ENCODE measurements around the gene MFAP5.

MFAP5 gene, protein sequence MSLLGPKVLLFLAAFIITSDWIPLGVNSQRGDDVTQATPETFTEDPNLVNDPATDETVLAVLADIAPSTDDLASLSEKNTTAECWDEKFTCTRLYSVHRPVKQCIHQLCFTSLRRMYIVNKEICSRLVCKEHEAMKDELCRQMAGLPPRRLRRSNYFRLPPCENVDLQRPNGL

DNA sequence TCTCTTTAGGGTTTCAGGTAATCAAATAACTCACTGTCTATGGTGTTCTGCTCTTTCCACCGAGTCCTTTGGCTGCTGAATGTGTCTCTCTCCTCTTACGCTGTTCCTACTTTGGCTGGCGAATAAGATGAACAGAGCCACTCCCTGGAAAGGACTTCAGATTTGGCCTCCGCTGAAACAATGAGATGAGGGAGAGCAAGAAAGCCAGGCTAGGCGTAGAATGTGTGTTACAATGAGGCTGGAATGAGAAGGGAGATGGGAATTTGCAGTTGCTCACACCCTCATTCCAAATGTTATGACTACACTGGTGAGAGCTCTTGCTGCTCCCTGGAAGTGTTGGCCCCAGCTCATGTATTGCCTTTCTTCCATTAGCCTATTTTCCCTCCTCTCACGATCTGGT lies at the start of gene MFAP5:
TSS of gene MFAP5 (minus strand) at position 234 of the 400 bp plus-strand sequence. CDS start 722 bp downstream, outside the sequence.
- DNase-seq: no peak

DNA sequence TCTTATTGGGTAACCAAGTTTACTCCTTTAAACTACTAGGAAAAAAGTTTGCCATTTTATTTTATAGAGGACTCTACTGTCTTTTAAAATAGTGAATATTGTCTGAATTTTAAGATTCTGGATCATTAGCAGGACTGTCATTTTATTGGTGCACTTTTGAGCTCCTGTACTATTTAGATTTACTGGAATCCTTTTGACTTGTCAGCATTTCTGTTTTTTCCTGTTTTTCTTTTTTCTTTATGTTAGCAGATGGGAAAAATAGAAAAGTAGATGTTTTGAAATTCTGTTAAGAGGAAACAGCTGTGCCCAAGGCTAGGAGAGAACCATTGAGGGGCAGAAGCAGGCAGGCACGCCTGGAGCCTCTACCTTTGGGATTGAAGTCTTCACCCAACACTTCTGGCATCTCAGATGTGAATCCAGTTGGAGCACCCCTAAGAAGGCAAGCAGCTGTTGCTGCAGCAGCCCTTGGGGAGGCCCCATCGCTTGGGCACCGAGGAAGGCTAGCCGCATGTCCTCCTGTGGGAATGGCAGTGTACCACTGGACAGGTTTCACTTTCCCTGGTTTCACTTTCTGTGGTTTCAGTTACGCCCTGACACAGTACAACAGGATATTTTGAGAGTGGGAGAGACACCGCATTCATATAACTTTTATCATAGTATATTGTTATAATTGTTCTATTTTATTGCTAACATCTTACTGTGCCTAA lies 46.7 kb upstream of the MFAP5 start:
- no peak for DNase-seq

DNA sequence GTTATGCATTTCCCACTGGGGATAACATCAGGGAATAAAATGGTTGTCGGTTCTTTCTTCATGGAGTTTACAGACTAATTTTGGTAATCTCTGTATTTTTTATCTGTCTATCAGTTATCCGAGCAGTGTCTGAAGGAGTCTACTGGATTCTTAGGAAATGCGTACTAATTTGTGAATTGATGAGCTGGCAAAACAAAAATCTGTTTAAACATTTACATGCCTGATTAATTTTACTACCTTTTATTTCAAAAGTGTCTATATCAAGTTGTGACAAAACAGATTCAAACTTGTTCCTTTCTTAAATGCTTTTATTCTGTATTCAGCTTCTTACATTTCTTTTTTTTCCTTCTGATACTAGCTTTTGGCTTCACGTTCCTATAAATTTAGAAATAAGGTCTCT lies 39.5 kb upstream of the MFAP5 start:
- no peak for DNase-seq

DNA sequence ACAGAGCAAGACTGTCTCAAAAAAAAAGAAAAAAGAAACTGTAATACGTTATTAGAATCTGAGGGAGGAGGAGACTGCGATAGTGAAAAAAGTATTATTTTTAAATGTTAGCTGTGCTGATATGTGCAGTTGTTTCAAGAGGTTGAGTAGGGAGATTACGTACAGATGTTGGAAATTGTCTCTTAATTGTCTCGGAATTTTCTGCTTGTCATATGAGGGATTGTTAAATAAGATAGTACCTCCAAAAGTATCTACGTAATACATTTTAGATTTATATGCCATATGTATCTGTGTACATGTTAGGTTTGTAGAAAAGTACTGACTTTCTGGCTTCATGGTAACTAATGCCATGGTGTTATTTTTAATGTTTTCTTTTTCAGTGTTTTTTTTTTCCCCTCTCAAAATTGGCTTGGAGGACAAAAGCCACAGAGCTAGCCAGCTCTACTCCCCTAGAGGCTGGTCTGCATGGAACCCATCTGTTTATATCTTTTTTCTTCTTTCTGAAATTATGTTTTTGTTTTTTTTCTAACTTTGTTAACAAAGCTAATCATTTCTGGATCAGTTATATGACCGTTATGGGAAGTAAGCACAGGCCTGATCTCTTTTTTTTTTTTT lies 38.5 kb upstream of the MFAP5 start:
- DNase-seq: no peak

DNA sequence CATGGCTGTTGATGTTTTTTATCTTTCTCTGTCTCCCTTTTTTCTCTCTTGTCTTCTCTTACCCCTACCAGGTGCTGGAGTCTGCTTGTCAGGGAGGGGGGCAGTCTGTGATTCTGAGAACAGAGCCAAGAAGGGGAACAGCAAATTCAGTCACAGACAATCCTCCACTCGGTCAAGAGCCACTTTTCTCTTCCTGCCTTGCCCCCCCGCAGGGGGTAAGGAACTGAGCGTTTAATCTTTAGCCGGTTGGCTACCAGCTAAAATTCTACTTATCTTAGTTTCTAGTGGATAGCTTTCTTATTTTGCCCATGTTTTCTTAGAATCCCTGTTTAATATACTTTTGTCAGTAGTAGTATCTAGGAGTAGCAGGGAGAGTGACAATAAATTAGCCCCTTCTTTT lies 37.1 kb upstream of the MFAP5 start:
- no peak for DNase-seq

DNA sequence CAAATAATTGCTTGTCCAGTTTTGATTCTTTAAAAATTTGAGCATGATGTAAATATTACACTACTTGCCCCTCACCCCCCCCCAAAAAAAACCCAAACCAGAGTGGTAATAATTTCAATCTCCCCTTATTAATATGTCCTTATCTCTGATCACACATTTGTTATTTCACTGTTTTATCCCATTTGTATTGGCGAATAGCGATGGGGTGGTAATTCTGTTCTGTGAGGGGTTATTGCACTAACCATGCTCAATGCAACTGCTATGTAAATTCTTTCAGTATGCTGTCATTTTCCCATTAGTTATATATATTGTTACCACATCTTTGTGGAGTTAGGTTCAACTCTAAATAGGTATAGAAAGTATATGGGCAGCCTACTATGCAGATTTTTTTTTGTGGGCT lies 36.3 kb upstream of the MFAP5 start:
- no peak for DNase-seq

DNA sequence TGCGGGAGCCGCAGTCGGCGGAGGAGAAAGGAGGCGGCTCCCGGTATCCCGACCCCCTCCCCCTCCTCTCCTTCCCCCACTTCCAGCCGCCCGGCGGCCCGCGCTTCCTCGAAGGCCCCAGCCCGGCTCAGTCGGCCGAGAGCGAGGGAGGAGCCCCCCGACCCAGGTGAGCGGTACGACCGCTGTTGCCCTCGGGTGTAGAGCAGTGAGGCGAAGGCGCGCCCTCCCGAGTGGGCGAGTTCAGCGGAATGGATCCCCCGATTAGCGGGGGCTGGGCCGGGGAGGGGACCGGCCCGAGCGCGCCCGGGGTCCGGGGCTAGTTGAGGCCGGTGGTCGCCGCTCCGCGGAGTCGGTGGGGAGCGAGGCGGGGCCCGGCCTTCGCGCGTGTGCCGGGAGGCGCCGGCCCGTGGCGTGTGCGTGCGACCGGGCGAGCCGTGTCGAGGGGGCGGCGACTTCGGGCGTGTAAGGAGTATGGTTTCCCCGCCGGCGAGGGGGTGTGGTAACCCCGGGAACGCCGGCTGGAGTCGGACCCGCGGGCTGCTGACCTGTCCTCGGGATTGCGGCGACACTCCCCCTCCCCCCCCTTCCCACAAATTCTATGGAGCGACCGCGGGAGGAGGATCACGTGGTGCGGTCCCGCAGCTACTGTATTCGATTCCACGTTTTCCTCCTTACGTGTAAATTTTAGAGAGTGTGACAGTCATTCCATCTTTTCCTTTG lies 35.7 kb upstream of the MFAP5 start:
- no peak for DNase-seq

DNA sequence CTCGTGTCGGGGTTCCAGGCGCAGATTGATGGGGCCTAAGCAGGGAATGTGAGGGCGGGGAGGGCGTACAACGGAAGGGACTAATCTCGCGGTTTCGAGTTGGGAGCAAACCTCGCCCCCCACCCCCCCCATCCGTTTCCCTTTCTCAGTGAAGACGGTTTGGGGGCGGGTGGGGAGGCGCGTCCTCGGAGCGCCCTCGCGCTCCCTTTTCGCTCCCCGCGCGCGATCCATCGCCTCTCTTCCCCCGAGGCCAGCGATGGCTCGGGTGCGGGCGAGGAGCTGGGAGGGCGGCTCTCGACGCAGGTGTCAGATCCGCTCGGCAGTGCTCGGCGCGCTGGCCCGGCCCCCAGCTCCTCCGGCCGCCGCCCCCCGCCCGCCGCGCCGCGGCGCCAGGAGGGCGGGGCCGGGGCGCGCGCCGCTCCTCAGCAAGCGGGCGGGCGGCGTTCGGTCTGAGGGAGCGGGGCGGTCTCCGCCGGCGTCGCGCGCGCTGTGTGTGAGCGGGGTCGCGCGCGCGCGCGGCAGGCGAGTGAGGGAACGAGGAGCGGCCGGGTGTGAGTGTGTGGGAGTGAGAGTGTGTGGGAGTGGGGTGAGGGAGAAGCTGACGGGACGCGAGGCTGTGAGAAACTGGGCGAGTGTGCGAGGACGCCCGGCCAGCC lies 35.0 kb upstream of the MFAP5 start, which contains the start of gene RIMKLB:
TSS of gene RIMKLB (plus strand) at position 516 of the 656 bp plus-strand sequence. CDS start 15,876 bp downstream, outside the sequence.
- DNase-seq: peak; percentile 44

DNA sequence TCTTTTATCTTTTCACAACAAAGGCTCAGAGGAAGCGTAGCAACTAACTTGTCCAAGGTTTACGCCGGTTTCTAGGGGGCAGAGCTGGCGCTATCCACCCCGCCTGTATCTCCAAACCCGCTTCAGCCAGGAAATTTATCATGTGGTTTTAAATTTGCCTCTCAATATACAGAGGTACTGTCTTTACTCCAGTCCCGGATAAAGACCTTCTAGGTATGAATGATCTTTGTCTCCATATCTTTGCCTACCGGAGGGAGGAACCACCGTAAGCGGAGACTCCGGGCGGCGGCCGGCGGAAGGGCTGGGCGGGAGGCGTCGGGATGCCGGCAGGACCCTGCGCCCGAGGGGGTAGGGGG lies 34.5 kb upstream of the MFAP5 start:
- peak; percentile 44 for DNase-seq

DNA sequence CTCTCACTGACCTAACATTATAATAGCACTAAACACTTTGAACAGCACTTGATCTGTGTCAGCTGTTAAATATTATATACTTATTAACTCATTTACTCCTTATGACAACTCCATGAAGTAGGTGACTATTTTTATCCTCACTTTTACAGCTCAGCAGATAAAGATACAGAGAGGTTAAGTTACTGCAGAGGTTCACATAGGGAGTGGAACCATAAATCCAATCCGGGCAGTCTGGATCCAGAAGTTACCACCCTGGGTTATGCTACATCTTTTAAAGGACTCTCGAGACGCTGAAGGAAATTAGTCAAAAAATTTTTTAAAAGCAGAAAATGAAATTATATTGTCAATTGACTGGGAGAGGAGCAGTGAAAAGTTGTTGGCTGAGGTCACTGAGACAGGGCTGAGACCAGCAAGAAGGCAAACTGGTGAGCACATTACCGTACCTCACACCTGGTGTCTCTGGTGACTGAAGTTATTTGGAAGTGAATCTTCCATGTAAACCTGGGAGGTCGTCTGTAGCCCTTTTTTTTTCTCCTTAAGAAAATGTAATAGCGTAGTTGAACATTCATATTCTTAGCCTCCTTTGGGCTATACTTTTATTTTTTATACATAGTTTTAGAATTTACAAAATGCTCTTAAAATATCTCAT lies 33.9 kb upstream of the MFAP5 start:
- no peak for DNase-seq

DNA sequence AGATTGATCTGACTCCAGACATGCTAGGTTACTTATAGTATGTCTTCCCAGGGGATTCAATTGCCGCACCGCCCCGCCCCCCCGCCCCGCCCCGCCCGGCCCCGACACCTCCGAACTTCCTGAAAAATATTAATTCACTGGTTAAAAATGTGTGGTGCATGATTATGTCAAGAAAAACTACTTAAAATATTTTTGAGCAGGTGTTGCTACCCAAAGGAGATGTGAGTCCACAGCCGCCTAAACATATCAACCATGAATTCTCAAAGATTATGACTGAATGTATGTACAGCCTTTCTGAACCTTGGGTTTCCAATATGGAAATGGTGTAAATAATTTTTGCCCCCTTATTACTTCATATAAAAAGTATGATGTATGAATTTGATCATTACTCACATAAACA lies 32.5 kb upstream of the MFAP5 start:
- no peak for DNase-seq

DNA sequence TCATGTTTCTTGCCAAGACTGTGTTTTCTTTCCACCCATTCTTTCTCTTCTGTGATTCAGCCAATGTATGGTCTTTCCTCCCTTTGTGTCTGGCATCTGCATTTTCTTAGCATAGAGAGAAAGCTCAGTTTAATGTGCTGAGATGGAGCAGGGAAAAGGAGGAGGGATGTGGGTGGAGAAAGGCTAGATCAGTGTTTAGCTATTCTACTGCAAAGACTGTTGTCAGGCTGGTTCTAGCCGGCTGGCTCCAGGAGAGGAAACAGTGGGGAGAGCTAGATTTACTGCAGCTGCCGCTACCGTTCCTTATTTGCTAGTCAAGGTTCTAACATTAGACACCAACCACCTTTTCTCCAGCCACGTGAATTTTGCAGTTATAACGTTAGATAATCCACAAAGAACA lies 29.9 kb upstream of the MFAP5 start:
- DNase-seq: peak; percentile 8

DNA sequence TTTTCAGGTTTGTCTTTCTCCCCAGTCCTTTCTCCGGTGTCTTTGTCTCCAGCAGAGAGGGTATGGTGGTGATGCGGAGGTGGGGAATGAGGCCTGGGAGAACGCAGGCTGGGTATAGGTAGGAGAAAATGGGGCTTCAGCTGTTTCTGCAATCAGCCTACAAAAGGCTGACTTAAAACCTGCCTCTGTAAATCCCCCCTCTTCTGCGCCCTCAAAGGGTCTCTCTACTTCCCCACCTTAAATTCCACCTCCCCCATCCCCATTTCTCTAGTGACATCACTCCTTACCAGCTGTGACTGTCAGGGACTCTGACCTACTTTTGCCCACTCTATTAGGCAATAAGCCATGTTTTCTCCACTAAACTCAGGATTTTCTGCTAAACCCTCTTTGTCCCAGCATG lies 27.1 kb upstream of the MFAP5 start:
- no peak for DNase-seq

DNA sequence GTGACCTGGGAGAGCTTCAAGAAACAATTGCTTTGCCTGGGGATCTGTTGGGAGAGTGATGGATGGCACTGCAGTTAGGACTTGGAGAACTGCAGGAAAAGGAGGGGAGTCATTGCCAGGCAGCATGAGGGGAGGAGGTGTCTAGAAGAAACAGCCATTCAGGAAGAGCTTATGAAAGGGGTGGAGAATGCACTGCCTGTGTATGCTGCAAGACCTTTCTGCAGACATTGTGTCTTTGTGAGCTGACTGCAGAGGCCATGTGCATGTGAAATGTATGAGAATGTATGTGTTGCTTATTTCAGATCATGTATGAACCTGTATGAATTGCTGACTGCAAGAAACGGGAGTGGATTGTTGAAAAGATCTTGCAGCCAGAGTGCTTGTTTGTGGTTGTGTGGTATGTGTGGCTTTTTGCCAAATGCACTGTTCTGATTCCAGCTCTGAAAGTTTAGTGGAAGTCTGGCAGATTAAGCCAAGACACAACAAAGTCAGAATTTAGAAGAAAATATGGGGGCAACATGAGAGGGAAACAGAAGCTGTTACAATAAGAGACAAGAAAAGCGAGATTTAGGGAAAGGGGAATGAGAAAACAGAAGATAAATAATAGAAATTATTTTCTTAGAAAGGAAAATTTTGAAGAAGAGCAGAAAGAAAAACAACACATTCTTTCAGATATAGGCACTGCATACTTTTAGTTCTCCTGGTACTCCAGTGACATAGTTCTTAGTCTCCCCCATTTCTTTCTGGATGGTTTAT lies 25.4 kb upstream of the MFAP5 start:
- peak; percentile 46 for DNase-seq

DNA sequence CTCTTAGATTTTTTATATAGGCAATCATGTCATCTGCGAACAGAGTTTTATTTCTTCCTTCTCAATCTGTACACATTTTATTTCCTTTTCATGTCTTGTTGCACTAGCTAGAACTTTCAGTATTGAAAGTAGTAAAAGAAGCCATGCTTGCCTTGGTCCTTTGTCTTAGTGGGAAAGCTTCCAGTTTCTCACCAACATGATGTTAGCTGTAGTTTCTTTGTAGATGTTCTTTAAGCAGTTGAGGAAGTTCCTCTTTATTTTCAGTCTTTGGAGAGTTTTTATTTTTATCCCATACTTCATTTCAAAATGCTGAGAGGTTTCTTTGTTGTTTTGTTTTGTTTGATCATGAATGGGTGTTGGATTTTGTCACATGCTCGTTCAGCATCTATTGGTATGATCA lies 22.4 kb upstream of the MFAP5 start:
- DNase-seq: no peak

DNA sequence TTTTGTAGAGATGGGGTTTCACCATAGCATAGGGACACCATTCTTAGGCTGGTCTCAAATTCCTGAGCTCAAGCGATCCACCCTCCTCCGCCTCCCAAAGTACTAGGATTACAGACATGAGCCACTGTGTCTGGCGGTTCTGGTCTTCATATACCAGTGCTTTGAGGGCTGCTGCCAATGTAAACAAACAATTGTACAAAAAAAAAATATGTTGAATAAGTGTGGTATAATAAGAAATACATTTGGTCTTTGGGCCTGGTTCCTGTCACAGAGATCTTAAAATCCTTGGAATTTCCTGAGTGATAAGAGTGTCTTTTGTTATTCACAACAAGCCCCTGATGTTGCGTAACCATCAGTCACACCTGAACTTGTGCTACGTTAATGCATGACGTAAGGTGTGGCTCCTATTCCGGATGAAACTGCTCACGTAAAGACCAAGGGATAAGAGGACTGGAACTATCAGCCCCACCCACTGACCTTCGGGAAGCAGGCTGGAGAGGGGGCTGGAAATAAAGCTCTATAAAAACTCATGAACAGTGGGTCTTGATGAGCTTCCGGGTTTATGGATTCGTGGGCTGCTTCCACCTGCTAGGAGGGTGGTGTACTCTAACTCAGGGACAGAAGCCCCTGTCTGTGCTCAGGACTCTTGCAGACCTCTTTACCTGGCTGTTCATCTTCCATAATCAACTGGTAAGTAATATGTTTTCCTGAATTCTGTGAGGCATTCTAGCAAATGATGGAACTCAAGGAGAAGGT lies 18.7 kb upstream of the MFAP5 start:
- DNase-seq: no peak

DNA sequence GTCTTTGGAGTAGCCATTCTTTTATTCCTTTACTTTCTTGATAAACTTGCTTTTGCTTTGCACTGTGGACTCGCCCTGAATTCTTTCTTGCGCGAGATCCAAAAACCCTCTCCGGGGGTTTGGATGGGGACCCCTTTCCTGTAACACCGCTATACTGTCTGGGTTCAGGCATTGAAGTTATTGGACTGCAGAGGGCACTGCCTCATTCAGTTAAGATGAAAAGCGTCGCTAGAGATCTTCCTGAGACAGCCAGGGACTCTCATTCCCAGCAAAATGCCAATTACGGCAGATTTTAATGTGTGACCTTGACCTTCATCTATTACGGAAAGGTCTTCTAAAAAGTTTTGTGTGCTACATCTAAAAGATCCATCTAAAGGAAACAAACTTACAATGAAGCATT lies 17.9 kb upstream of the MFAP5 start:
- no peak for DNase-seq

DNA sequence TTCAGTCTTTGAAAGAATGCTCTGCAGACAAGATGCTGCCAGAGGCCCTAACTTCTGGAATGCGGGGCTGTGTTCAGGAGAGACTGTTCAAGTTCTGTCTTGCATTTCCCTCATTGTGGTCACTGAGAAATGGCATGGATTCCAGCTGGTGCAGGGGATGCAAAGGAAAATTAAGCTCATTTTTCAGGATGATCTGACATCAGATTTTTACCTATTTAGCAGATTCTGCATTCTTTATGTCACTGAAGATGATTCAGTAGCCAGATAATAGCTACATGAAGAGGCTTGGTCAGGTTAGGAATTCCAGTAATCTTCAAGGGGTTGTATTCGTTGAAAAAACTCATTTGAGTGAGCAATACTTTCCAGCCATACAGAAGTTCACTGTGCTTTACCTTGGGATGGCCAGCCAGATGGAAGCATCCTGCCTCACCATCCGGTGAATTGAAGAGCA lies 16.1 kb upstream of the MFAP5 start:
- no peak for DNase-seq

DNA sequence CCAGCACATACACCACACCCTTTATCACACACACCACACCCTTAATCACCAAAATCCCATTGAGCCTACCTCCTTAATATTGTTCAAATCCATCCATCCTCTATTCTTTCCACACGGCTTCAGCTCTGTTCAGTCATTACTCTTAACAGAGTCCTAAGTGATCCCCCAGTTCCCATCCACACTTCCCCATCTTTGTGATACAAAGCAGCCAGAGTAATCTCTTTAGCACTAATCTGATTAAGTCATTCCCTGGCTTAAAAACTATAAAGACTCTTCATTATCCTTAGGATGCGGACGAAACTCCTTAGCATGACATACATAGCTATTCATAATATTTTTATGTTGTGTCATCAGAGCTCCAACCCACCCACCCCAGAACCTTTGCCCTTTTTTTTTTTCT lies 14.7 kb upstream of the MFAP5 start:
- no peak for DNase-seq

DNA sequence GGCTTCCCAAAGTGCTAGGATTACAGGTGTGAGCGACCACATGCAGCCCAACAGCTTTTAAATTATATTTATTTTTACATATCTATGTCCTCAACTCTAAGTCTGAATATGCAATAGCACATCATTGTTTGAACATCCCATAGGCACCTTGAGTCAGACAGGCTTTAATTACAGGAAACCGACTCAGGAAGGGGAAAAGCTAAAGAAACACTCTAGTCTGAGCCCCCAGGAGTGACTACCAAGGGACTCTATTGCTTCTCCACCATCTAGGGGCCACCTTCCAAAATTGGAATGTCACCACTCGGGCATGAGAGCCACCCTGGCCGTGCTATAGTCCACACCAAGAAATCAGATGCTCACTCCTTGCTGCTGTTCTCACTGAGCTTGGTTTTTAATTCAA lies 14.0 kb upstream of the MFAP5 start:
- DNase-seq: no peak

DNA sequence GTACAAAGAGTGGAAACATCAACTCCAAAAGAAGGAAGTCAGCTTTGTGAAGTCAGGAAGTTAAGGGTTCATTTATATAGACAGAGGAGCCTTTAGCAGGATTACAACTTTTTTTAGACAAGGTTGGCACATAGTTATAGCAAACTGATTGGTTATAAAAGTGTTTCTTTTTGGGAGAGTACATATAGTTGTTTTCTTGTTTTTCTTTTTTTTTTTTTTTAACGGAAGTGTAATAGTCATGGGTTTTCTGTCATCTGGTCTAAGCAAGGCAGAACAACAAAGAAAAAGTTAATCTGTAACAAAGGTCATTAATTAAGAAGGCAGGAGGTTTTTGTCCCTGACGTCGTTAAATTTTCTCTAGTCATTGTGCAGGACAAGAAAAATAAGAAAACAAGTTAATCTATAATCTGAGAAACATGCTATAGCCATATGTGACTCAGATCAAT lies 13.0 kb upstream of the MFAP5 start:
- no peak for DNase-seq

Measured in DMS 273 treated with DMSO at 0.1 percent for 48 hours (cell line).